GM18867 (cell line): ENCODE data around the gene ATG16L2.

Source experiments
- ATAC-seq: cut with Tn5 transposase; IDR thresholded peaks from one replicate; pipeline ENCODE4 v1.9.1; 2021; ENCODE audit warnings: mild to moderate bottlenecking, moderate library complexity; ENCODE audit not compliant: unreplicated experiment

The ATG16L2 gene

GRCh38 chr11:72875736-72876135, 61.5 kb downstream of the ATG16L2 start:
- ATAC-seq: no peak

- no peak for ATAC-seq
Observed at GRCh38 chr11:72876147-72876546, 61.9 kb downstream of the ATG16L2 start.
